ENCODE measurements around the gene HTR7. TPM values are rescaled to one million over a fixed set of nuclear protein-coding genes. Genes with fewer than 3 reads are reported as not detected.

HTR7 gene
- total RNA-seq, 4 donors from 2014 or later = 0.19 to 2.0 (median 0.61) TPM

DNA sequence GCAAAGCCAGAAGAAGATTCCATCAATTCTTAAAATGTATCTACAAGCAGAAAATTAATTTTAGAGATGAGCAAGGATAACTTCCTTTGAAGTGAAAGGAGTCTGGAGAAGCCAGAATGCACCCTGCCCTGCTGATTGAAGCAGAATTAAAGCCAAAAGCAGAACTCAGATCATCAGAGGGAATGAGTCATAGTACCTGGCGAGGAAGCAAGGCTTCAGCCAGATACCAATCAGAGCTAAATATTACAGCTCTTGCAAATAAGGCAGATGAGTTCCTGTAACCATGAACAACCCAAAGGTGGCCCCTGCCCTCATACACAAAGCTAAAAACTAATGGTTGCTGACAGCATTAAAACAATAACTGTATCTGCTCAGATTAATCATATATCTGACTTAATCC is 10.4 kb downstream of the HTR7 start:
- no peak for DNase-seq (ENCODE audit: low spot score)
- ATAC-seq (ENCODE audit: low FRiP score) = peak; percentile 85
- TF ChIP-seq, protein P1, sequence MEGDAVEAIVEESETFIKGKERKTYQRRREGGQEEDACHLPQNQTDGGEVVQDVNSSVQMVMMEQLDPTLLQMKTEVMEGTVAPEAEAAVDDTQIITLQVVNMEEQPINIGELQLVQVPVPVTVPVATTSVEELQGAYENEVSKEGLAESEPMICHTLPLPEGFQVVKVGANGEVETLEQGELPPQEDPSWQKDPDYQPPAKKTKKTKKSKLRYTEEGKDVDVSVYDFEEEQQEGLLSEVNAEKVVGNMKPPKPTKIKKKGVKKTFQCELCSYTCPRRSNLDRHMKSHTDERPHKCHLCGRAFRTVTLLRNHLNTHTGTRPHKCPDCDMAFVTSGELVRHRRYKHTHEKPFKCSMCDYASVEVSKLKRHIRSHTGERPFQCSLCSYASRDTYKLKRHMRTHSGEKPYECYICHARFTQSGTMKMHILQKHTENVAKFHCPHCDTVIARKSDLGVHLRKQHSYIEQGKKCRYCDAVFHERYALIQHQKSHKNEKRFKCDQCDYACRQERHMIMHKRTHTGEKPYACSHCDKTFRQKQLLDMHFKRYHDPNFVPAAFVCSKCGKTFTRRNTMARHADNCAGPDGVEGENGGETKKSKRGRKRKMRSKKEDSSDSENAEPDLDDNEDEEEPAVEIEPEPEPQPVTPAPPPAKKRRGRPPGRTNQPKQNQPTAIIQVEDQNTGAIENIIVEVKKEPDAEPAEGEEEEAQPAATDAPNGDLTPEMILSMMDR (IDR thresholded peaks at IDR 0.05) = no peak

DNA sequence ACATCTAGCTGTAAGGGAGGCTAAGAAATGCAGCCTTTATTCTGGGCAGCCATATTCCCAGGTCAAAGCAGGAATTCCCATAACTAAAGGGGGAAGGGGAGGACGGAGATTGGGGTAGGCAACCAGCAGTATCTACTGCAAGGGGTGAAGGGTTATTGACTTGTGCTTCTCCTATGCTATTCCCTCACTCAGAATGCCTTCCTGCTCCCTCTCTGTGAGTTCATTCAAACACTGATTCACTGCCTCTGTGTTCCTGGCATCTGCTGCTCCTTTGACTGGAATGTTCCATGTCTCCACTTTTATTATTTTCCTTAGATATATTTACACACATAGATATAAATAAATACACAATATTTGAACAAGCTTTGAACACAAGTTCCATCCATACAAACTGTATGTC is 11.1 kb downstream of the HTR7 start:
- TF ChIP-seq, protein P1 (IDR thresholded peaks at IDR 0.05) = no peak
- DNase-seq (ENCODE audit: low spot score) = no peak
- ATAC-seq (ENCODE audit: low FRiP score) = no peak

DNA sequence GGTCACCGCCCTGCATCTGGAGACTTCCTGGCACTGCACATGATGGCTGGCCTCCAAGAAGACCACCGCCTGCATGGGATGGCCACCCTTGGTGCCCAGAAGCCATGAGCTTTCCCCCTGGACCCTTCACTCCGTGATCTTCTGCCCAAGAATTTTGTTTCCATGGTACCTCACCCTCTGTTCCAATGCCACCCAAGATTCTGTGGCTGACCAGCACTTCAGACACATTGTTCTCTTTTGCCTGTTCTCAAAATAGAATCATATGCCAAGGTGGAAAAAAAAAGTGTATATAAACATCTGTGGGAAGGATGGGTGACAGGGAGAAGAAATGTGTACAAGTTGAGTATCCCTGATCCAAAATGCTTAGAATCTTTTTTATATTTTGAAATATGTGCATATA is 12.1 kb downstream of the HTR7 start:
- no peak for DNase-seq (ENCODE audit: low spot score)
- TF ChIP-seq, protein P1 (IDR thresholded peaks at IDR 0.05) = no peak
- ATAC-seq (ENCODE audit: low FRiP score) = no peak

DNA sequence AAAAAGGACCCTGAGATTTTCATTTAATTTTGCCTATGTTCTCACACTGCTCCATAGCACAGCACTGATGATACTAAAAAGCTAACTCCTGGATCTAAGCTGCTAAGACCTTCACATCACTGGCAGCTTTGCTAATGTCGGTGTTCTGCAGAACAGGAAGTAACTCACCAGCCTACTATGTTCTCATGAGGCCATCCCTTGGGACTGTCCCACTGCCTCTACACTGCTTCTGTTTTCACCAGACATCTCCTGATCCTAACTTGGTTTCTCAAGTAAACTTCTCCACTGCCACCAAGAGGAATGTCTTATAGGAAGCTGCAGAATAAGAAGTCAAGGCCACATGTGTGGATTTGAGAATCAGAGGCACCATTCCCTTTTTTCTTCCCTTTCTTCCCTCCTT is 15.1 kb downstream of the HTR7 start:
- TF ChIP-seq, protein P1 (IDR thresholded peaks at IDR 0.05) = no peak
- ATAC-seq (ENCODE audit: low FRiP score) (no peak), DNase-seq (ENCODE audit: low spot score) (no peak)

DNA sequence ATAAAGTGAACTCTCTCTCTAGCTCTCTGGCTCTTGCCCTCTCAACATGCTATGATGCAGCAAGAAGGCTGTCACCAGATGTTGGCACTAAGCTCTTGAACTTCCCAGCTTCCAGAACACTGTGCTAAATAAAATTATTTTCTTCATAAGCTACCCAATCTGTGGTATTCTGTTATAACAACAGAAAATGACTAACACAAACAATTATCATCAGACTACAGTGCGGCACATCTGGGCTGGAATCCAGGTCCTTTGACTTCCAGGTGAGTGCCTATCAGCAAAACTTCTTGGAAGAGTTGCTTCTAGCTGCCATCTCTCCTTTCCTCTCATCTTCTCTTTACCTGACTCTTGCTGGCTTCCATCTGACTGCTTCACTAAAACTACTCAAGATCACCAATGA is 20.4 kb downstream of the HTR7 start:
- DNase-seq (ENCODE audit: low spot score) = no peak
- TF ChIP-seq, protein P1 (IDR thresholded peaks at IDR 0.05) = no peak
- ATAC-seq (ENCODE audit: low FRiP score) = no peak

DNA sequence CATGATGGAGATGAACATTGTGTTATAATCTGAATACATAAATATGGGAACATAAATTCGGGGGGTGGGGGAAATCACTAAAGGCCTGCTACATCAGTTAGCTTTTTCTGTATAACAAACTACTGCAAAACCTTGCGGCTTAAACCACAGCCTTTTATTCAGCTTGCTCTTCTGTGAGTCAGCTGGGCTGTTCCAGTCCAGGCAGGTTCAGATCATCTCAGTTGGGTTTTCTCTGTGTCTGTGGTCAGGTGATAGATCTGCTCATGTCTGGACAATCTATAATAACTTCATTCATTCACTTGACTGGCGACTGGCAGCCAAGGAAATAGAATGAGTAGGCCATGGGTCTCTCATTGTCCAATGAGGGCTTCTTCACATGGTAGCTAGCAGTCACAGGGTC is 23.5 kb downstream of the HTR7 start:
- TF ChIP-seq, protein P1 (IDR thresholded peaks at IDR 0.05) = no peak
- ATAC-seq (ENCODE audit: low FRiP score) (no peak), DNase-seq (ENCODE audit: low spot score) (no peak)

DNA sequence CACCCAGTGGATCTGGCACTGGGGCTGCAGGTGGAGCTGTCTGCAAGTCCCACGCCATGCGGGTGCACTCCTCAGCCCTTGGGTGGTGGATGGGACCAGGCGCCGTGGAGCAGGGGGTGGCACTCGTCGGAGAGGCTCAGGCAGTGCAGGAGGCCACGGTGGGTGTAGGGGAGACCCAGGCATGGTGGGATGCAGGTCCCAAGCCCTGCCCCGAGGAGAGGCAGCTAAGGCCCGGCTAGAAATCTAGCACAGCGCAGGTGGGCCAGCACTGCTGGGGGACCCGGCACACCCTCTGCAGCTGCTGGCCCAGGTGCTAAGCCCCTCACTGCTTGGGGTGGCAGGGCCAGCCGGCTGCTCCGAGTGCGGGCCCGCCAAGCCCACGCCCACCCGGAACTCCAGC is 25.7 kb downstream of the HTR7 start:
- DNase-seq (ENCODE audit: low spot score) = no peak
- TF ChIP-seq, protein P1 (IDR thresholded peaks at IDR 0.05) = no peak
- no peak for ATAC-seq (ENCODE audit: low FRiP score)

Data from omental fat pad (tissue), 4 donors.